HCT116 (cell line): ENCODE data around the gene TMTC1. TPM values are rescaled to one million over a fixed set of nuclear protein-coding genes. Genes with fewer than 3 reads are reported as not detected.

Experiments used
- ATAC-seq: fragments of 200-7000 bp; cut with Tn5 transposase; 2 replicates; pipeline ENCODE4 v1.9.1; 2020; ENCODE audit warnings: mild to moderate bottlenecking, moderate library complexity
- BruUV-seq: library from RNA; stranded (reverse); fragments of 400-500 nt; replicated peaks from 2 replicates; lab custom pipeline; 2021; lab: Mats Ljungman, UMichigan
- CTCF ChIA-PET: fragments of 300-600 bp; sonication (Branson Sonifier 250); formaldehyde crosslinking; loops from one replicate; lab custom pipeline; 2021; ENCODE audit warnings: antibody characterized with exemption; lab: Charles Lee
- POLR2A ChIA-PET: fragments of 300-600, 350-600 bp; sonication (Branson Sonifier 250); formaldehyde crosslinking; loops from one replicate; lab custom pipeline; 2021; ENCODE audit warnings: antibody characterized with exemption; lab: Charles Lee
- RAD21 ChIA-PET, 2 experiments: fragments of 300-600 bp; sonication (Branson Sonifier 250); formaldehyde crosslinking; loops; one replicate each; lab custom pipeline; 2023; ENCODE audit warnings: low total read pairs in 2 of 2; ENCODE audit not compliant: uncharacterized antibody in 2 of 2, unreplicated experiment in 2 of 2, low non-redundant PET in 1 of 2; lab: Charles Lee
- DNase-seq: peaks from one replicate; pipeline ENCODE4 v3.0.0-alpha.2; 2010; ENCODE audit warnings: low read depth, low spot score
- H2AFZ ChIP-seq: fragments of 200-600 bp; shearing (Covaris generic), sonication (generic); 2 replicates; pipeline ENCODE4 v1.6.1; 2017; ENCODE audit warnings: low read depth, mixed run types, mixed read lengths, antibody characterized with exemption, low read length; ENCODE audit not compliant: poor library complexity, severe bottlenecking
- H3K27ac ChIP-seq: 2 replicates; pipeline ENCODE4 v1.5.1; 2012; ENCODE audit warnings: low read depth, low read length
- H3K27me3 ChIP-seq: fragments of 200-600 bp; sonication (generic); 2 replicates; pipeline ENCODE4 v1.6.1; 2016; ENCODE audit warnings: mixed run types, low read length, mixed read lengths; ENCODE audit not compliant: insufficient read depth
- H3K36me3 ChIP-seq, 2 experiments: fragments of 200-500 bp in 1 of 2; fragments of 200-600 bp in 1 of 2; sonication (Bioruptor generic) in 1 of 2; sonication (generic) in 1 of 2; 2 replicates each; pipeline versions ENCODE4 v1.5.1 to v1.6.1; 2014 to 2016; ENCODE audit warnings: low read length in 2 of 2, inconsistent platforms in 1 of 2, mixed read lengths in 1 of 2, mixed run types in 1 of 2; ENCODE audit not compliant: insufficient read depth in 2 of 2, control insufficient read depth in 1 of 2
- H3K4me1 ChIP-seq, 2 experiments: fragments of 200-600 bp in 1 of 2; sonication (generic) in 1 of 2; 2 replicates each; pipeline versions ENCODE4 v1.5.1 to v1.6.1; 2012 to 2017; ENCODE audit warnings: low read length in 2 of 2, inconsistent platforms in 1 of 2, mild to moderate bottlenecking in 1 of 2, mixed read lengths in 1 of 2, mixed run types in 1 of 2, moderate library complexity in 1 of 2; ENCODE audit not compliant: insufficient read depth in 2 of 2, control insufficient read depth in 1 of 2
- H3K4me2 ChIP-seq: fragments of 200-600 bp; sonication (generic); 2 replicates; pipeline ENCODE4 v1.6.1; 2017; ENCODE audit warnings: mixed run types, low read length, mixed read lengths
- H3K4me3 ChIP-seq, 2 experiments: fragments of 200-600 bp in 1 of 2; sonication (generic) in 1 of 2; replicated peaks in 1 of 2; 2 replicates each; pipeline ENCODE4 v1.5.1; 2011 to 2016; ENCODE audit warnings: low read length in 2 of 2, control low read depth in 1 of 2, low read depth in 1 of 2, mild to moderate bottlenecking in 1 of 2, mixed read lengths in 1 of 2, mixed run types in 1 of 2
- H3K79me2 ChIP-seq: fragments of 200-600 bp; sonication (generic); 2 replicates; pipeline ENCODE4 v1.6.1; 2017; ENCODE audit warnings: mild to moderate bottlenecking, mixed run types, low read length, moderate library complexity, mixed read lengths; ENCODE audit not compliant: insufficient read depth
- H3K9ac ChIP-seq: fragments of 200-600 bp; sonication (generic); 2 replicates; pipeline ENCODE4 v1.6.1; 2016; ENCODE audit warnings: low read length, mixed read lengths
- H3K9me2 ChIP-seq: fragments of 200-600 bp; sonication (generic), shearing (Covaris generic); 2 replicates; pipeline ENCODE4 v1.6.1; 2017; ENCODE audit warnings: mixed run types, mild to moderate bottlenecking, moderate library complexity; ENCODE audit not compliant: insufficient read depth
- H3K9me3 ChIP-seq, 2 experiments: fragments of 200-500 bp in 1 of 2; fragments of 200-600 bp in 1 of 2; sonication (Bioruptor generic) in 1 of 2; sonication (generic) in 1 of 2; 2 replicates each; pipeline ENCODE4 v1.6.1; 2014 to 2017; ENCODE audit warnings: low read length in 2 of 2, mixed read lengths in 2 of 2, inconsistent platforms in 1 of 2, low read depth in 1 of 2, mild to moderate bottlenecking in 1 of 2, mixed run types in 1 of 2, moderate library complexity in 1 of 2; ENCODE audit not compliant: control insufficient read depth in 1 of 2, insufficient read depth in 1 of 2
- H4K20me1 ChIP-seq: fragments of 200-600 bp; sonication (generic), shearing (Covaris generic); 2 replicates; pipeline ENCODE4 v1.6.1; 2017; ENCODE audit warnings: mixed run types, mild to moderate bottlenecking, moderate library complexity; ENCODE audit not compliant: insufficient read depth
- ATF3 ChIP-seq: IDR thresholded peaks from 2 replicates; pipeline ENCODE4 v1.6.1; 2012
- CBX3 ChIP-seq: IDR thresholded peaks from 2 replicates; pipeline ENCODE4 v1.6.1; 2012; ENCODE audit warnings: low read depth
- CEBPB ChIP-seq: IDR thresholded peaks from 2 replicates; pipeline ENCODE4 v1.6.1; 2012; ENCODE audit warnings: low read depth
- EGR1 ChIP-seq: IDR thresholded peaks from 2 replicates; pipeline ENCODE4 v1.6.1; 2012; ENCODE audit warnings: low read depth
- ELF1 ChIP-seq: IDR thresholded peaks from 2 replicates; pipeline ENCODE4 v1.6.1; 2012; ENCODE audit warnings: low read depth, borderline replicate concordance
- EZH2 ChIP-seq: fragments of 200-600 bp; sonication (generic); IDR thresholded peaks from 2 replicates; pipeline ENCODE4 v1.6.1; 2017; ENCODE audit warnings: antibody characterized with exemption, mixed run types
- EZH2phosphoT487 ChIP-seq: fragments of 200-600 bp; IDR thresholded peaks from 2 replicates; pipeline ENCODE4 v1.6.1; 2018; ENCODE audit warnings: antibody characterized with exemption, borderline replicate concordance
- FOSL1 ChIP-seq: IDR thresholded peaks from 2 replicates; pipeline ENCODE4 v1.6.1; 2012; ENCODE audit warnings: low read depth
- JUND ChIP-seq: IDR thresholded peaks from 2 replicates; pipeline ENCODE4 v1.6.1; 2012
- MAX ChIP-seq: IDR thresholded peaks from 2 replicates; pipeline ENCODE4 v1.6.1; 2012
- POLR2A ChIP-seq: IDR thresholded peaks from 2 replicates; pipeline ENCODE4 v1.7.0; 2011; ENCODE audit warnings: borderline replicate concordance; ENCODE audit not compliant: insufficient read depth, insufficient read length; ENCODE audit errors: extremely low read depth
- POLR2AphosphoS5 ChIP-seq: IDR thresholded peaks from 2 replicates; pipeline ENCODE4 v1.6.1; 2011; ENCODE audit warnings: mild to moderate bottlenecking, low read depth, low read length, moderate library complexity
- RAD21 ChIP-seq: IDR thresholded peaks from 2 replicates; pipeline ENCODE4 v1.6.1; 2012; ENCODE audit warnings: low read depth, mild to moderate bottlenecking
- REST ChIP-seq: IDR thresholded peaks from 2 replicates; pipeline ENCODE4 v1.6.1; 2012; ENCODE audit warnings: low read depth
- SIN3A ChIP-seq: IDR thresholded peaks from 2 replicates; pipeline ENCODE4 v1.6.1; 2012; ENCODE audit warnings: low read depth
- SP1 ChIP-seq: IDR thresholded peaks from 2 replicates; pipeline ENCODE4 v1.6.1; 2012; ENCODE audit warnings: low read depth
- TCF7L2 ChIP-seq: IDR thresholded peaks from 2 replicates; pipeline ENCODE4 v1.7.0; 2011; ENCODE audit warnings: borderline replicate concordance, inconsistent platforms; ENCODE audit not compliant: insufficient read depth, insufficient read length; ENCODE audit errors: extremely low read depth
- ZFX ChIP-seq: fragments of 450-650 bp; IDR thresholded peaks from 2 replicates; pipeline ENCODE4 v1.6.1; 2017
- ZNF274 ChIP-seq: fragments of 200-500 bp; sonication (Bioruptor generic); IDR thresholded peaks from 2 replicates; pipeline ENCODE4 v1.6.1; 2014; ENCODE audit warnings: mild to moderate bottlenecking, low read depth, low read length, inconsistent platforms
- intact Hi-C: fragments of 100-400 bp; cut with micrococcal nuclease; formaldehyde crosslinking; loops from 2 replicates; pipeline ENCODE4 v1.10.0; 2022
- total RNA-seq: library from RNA; stranded (reverse); gene quantifications from one replicate; pipeline ENCODE4 v1.2.1, GENCODE V29; 2021; ENCODE audit not compliant: unreplicated experiment

TMTC1 gene
- total RNA-seq, 1 experiment from 2014 or later, result 2.0 TPM

- intact Hi-C loops, result no loop called here
- TF ChIP-seq EZH2phosphoT487 (no peak), CBX3 (no peak)
- TF ChIP-seq, all 23 proteins: peak for 0
- no peak overlapping the region for H3K4me3 ChIP-seq
- H3K27ac ChIP-seq, result no peak overlapping the region
- H3K4me2 ChIP-seq, result no peak overlapping the region
- H3K9me2 ChIP-seq, result no peaks in the 10 kb centered on the region
- H3K27me3 ChIP-seq, result no peaks in the 10 kb centered on the region; the same call in 1 of the 2 replicates
- H2AFZ ChIP-seq, result no peak overlapping the region
- ChIA-PET POLR2A (no interaction called here), RAD21 (no interaction called here), CTCF (no interaction called here)
- BruUV-seq, result no TSS peak
- no peaks in the 10 kb centered on the region for H4K20me1 ChIP-seq
- no peak overlapping the region for H3K9ac ChIP-seq
- DNase-seq, result no peak
- no peaks in the 10 kb centered on the region for H3K9me3 ChIP-seq
- no peak for ATAC-seq
- no peaks in the 10 kb centered on the region for H3K36me3 ChIP-seq
- H3K4me1 ChIP-seq, result no peaks in the 10 kb centered on the region
- H3K79me2 ChIP-seq, result no peaks in the 10 kb centered on the region
Measured at GRCh38 chr12:29530436-29530835, 253.3 kb downstream of the TMTC1 start.

- intact Hi-C loops, result no loop called here
- H3K27me3 ChIP-seq, result no peaks in the 10 kb centered on the region
- RAD21 ChIA-PET, result no interaction called here
- no peaks in the 10 kb centered on the region for H4K20me1 ChIP-seq
- no peak overlapping the region for H3K4me2 ChIP-seq
- ATAC-seq, result no peak
- TF ChIP-seq POLR2AphosphoS5 (no peak), POLR2A (no peak), EZH2phosphoT487 (no peak), MAX (no peak), CBX3 (no peak), JUND (no peak), SIN3A (no peak), ZFX (no peak), CEBPB (no peak), FOSL1 (no peak), ATF3 (no peak), REST (no peak), EGR1 (no peak), TCF7L2 (no peak), EZH2 (no peak), ZNF274 (no peak), ELF1 (no peak), SP1 (no peak), RAD21 (no peak)
- no peaks in the 10 kb centered on the region for H3K4me1 ChIP-seq
- H2AFZ ChIP-seq, result no peak overlapping the region
- H3K9ac ChIP-seq, result no peak overlapping the region
- POLR2A ChIA-PET, result no interaction called here
- H3K79me2 ChIP-seq, result no peaks in the 10 kb centered on the region
- no peak for DNase-seq
- H3K27ac ChIP-seq, result no peak overlapping the region
- 0 out of 2 replicates have a peak, but pooled peaks cover 3% of the 10 kb centered on the region for H3K9me2 ChIP-seq
- no peaks in the 10 kb centered on the region for H3K9me3 ChIP-seq
- CTCF ChIA-PET, result no interaction called here
- H3K4me3 ChIP-seq, result no peak overlapping the region
- no TSS peak for BruUV-seq
- no peaks in the 10 kb centered on the region for H3K36me3 ChIP-seq
Measured at GRCh38 chr12:29528161-29528560, 255.6 kb downstream of the TMTC1 start.
